Measurements from ENCODE around the gene ZBTB7C.

DNA sequence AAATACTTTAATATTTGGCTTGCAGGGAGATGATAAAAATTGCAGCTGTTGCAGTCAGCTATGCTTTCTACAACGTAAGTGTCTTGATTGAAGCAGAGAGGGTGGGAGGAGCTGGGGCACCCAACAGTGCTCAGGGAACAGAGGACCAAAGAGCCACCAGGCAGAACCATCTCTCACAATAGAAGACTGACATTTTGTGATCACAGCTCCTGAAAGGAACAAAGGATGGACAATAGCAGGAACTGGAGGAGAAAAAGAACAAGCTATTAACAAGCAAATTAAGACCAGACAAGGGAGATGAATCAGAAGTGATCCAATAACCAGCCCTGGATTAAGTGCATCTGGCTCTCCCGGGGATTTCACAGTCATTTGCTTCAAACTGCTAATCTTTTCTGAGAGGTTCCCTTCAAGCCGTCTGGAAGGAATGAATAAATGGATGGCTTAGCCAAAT, 413.1 kb downstream of the ZBTB7C start:
- TF ChIP-seq, protein P1, sequence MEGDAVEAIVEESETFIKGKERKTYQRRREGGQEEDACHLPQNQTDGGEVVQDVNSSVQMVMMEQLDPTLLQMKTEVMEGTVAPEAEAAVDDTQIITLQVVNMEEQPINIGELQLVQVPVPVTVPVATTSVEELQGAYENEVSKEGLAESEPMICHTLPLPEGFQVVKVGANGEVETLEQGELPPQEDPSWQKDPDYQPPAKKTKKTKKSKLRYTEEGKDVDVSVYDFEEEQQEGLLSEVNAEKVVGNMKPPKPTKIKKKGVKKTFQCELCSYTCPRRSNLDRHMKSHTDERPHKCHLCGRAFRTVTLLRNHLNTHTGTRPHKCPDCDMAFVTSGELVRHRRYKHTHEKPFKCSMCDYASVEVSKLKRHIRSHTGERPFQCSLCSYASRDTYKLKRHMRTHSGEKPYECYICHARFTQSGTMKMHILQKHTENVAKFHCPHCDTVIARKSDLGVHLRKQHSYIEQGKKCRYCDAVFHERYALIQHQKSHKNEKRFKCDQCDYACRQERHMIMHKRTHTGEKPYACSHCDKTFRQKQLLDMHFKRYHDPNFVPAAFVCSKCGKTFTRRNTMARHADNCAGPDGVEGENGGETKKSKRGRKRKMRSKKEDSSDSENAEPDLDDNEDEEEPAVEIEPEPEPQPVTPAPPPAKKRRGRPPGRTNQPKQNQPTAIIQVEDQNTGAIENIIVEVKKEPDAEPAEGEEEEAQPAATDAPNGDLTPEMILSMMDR (IDR thresholded peaks at IDR 0.05): no peak
- TF ChIP-seq POLR2A (IDR thresholded peaks at IDR 0.05) (no peak), EP300 (IDR thresholded peaks at IDR 0.05) (no peak)
